ENCODE results near the gene ST7L. TPM values are rescaled to one million over a fixed set of nuclear protein-coding genes. Genes with fewer than 3 reads are reported as not detected.

ST7L gene
- total and polyA plus RNA-seq, 2 of the 4 experiments (the other 2 are of a cell fraction): 7.7 to 14.7 TPM

DNA sequence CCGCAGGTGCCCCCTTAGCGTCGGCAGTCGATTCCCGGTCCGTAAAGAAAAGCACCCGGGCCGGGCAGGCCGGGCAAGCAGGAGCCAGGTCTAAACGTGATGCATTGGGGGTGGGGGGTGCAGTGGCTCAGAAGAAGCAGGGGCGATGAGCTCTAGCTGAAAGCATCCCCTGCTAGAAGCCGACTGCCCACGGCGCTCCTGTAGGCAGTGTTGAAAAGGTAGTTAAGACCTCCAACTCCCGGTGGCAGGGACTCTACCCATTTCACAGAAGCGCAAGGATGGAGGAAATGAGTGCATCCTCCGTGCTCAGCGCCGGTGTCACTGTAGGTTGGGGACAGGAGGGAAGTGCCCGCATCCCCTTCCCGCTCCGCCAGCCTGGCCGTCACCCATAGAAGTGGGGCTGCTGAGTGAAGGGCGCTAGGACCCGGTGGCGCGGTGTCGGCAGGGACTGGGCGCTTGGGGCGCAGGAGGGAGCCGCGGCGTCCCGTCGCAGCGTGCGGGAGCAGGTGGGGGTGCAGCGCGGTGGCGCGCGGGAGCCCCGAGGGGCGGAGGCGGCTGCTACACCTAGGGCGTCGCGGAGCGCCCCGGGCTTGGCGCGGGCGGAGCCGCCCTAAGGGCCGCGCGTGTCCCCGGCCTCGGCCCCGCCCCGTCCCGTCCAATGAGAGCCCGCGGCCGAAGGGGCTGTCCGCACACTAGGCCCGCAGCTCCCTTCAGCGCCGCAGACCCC lies 110.5 kb downstream of the ST7L start, which contains the start of gene WNT2B:
Gene WNT2B (plus strand): TSS at position 688 of the 727 bp plus-strand sequence. CDS start 298 bp downstream, outside the sequence.
- Histone ChIP-seq H2BK20ac (ENCODE audit: low read depth, low read length) (no peak within 1 kb of the TSS), H4K20me1 (ENCODE audit: insufficient read depth, low read length) (0 out of 2 replicates have a peak, but pooled peaks cover under 1% of the 10 kb centered on the region), H2AFZ (replicated peaks; ENCODE audit: low read length, poor library complexity) (peak within 1 kb of the TSS; percentile 86), H4K8ac (ENCODE audit: low read depth in 2 of 2, low read length in 2 of 2) (no peak within 1 kb of the TSS), H3K56ac (ENCODE audit: extremely low read depth, insufficient read depth, low read length) (no peak within 1 kb of the TSS), H3K18ac (ENCODE audit: low read depth, low read length) (no peak within 1 kb of the TSS; the same call in 1 of the 2 replicates), H3K14ac (replicated peaks; ENCODE audit: low read depth, low read length) (no peak within 1 kb of the TSS), H3K4ac (ENCODE audit: low read depth, low read length) (no peak within 1 kb of the TSS; the same call in 1 of the 2 replicates), H3K9me1 (ENCODE audit: insufficient read depth, low read length) (peaks cover 8% of the 10 kb centered on the region; the same call in 1 of the 2 replicates), H3K4me2 (ENCODE audit: low read depth, low read length) (peak within 1 kb of the TSS; percentile 69), H2AK9ac (replicated peaks; ENCODE audit: low read depth, low read length, poor library complexity) (peak within 1 kb of the TSS; percentile 30), H3K9ac (ENCODE audit: low read depth, low read length) (peak within 1 kb of the TSS; percentile 39; the same call in 1 of the 2 replicates), H2AK5ac (ENCODE audit: low read depth, low read length) (peak within 1 kb of the TSS; percentile 35; the same call in 1 of the 2 replicates), H4K91ac (ENCODE audit: insufficient read depth, low read depth, low read length) (no peak within 1 kb of the TSS), H3K79me1 (ENCODE audit: low read depth in 1 of 2, low read length in 2 of 2) (no peaks in the 10 kb centered on the region), H3K27ac (ENCODE audit: insufficient read depth, low read length) (no peak within 1 kb of the TSS), H2BK5ac (ENCODE audit: low read depth, low read length, poor library complexity, severe bottlenecking) (no peak within 1 kb of the TSS), H3K23ac (ENCODE audit: low read depth, low read length) (0 out of 2 replicates have a peak within 1 kb of the TSS, but pooled peaks have one; percentile 47), H3K4me3 (ENCODE audit: insufficient read depth, low read depth, low read length) (peak within 1 kb of the TSS; percentile 24), H3K36me3 (ENCODE audit: control insufficient read depth, insufficient read depth, low read length) (no peaks in the 10 kb centered on the region), H2BK15ac (ENCODE audit: low read depth, low read length) (no peak within 1 kb of the TSS), H3K27me3 (ENCODE audit: control insufficient read depth, insufficient read depth, low read length) (peaks cover 49% of the 10 kb centered on the region), H4K5ac (ENCODE audit: low read depth, low read length) (no peak within 1 kb of the TSS), H2BK120ac (ENCODE audit: low read depth, low read length) (peak within 1 kb of the TSS; percentile 0; the same call in 1 of the 2 replicates), H3K4me1 (ENCODE audit: control insufficient read depth, insufficient read depth, low read length) (peaks cover 9% of the 10 kb centered on the region; the same call in 1 of the 2 replicates), H3K9me3 (ENCODE audit: control insufficient read depth, insufficient read depth, low read length) (peaks cover 4% of the 10 kb centered on the region; the same call in 1 of the 2 replicates)
- ATAC-seq (ENCODE audit: low read depth) (peak; percentile 39), DNase-seq (no peak)
- CTCF ChIA-PET: no interaction called here
- intact Hi-C loops (cut with micrococcal nuclease) (no loop called here), dilution Hi-C loops (cut with HindIII; ENCODE audit: low sequenced_read_pairs, unreplicated experiment) (no loop called here), in situ Hi-C loops (cut with MboI; ENCODE audit: low sequenced_read_pairs) (loop anchor here (10.0 kb wide), 1 partner anchor 196 kb away; the partner anchor contains the start of gene RHOC)
- POLR2A ChIA-PET (ENCODE audit: unreplicated experiment): interaction anchor here (0.6 kb wide), 1 partner anchor 16 kb away, joined by 3 read pairs; no protein-coding TSS in a partner anchor
- no peak for TF ChIP-seq MAFK (IDR thresholded peaks at IDR 0.05; ENCODE audit: low read depth, low read length)
- TF ChIP-seq RFX5 (IDR thresholded peaks at IDR 0.05; ENCODE audit: low read depth, low read length): no peak
- no peak for TF ChIP-seq USF2 (IDR thresholded peaks at IDR 0.05; ENCODE audit: low read depth, low read length)
- TF ChIP-seq MAZ (IDR thresholded peaks at IDR 0.05; ENCODE audit: borderline replicate concordance, low read depth, low read length): no peak
- no TSS peak for BruUV-seq (replicated peaks)
- WGBS, 2 experiments (ENCODE audit: extremely low coverage in 2 of 2, insufficient read length in 1 of 2): 2% methylated on average over 38 of the region's 69 CpGs; no CpG with 5 or more reads in 1 of the 2 experiments

All from IMR-90 (cell line).